Measurements from ENCODE around the gene SLC5A11. TPM values are rescaled to one million over a fixed set of nuclear protein-coding genes. Genes with fewer than 3 reads are reported as not detected.

SLC5A11 gene
- total RNA-seq, 1 donor from 2014 or later: 0.27 TPM

GRCh38 chr16:24906901-24907300 lies 61.1 kb downstream of the SLC5A11 start:
- TF ChIP-seq CTCF (IDR thresholded peaks at IDR 0.05): no peak
- no peak overlapping the region for H3K27ac ChIP-seq
- intact Hi-C loops (cut with DNase I): no loop called here
- ATAC-seq (no peak), DNase-seq (no peak)
- H3K4me3 ChIP-seq: no peak overlapping the region
- H3K27me3 ChIP-seq (ENCODE audit: low read depth): no peaks in the 10 kb centered on the region
- no peaks in the 10 kb centered on the region for H3K4me1 ChIP-seq
- H3K9me3 ChIP-seq: no peaks in the 10 kb centered on the region
- no peaks in the 10 kb centered on the region for H3K36me3 ChIP-seq

GRCh38 chr16:24908716-24909115 lies 63.0 kb downstream of the SLC5A11 start:
- H3K4me3 ChIP-seq: no peak overlapping the region
- ATAC-seq (no peak), DNase-seq (no peak)
- TF ChIP-seq CTCF (IDR thresholded peaks at IDR 0.05): no peak
- intact Hi-C loops (cut with DNase I): no loop called here
- no peaks in the 10 kb centered on the region for H3K36me3 ChIP-seq
- H3K27ac ChIP-seq: no peak overlapping the region
- no peaks in the 10 kb centered on the region for H3K27me3 ChIP-seq (ENCODE audit: low read depth)
- no peaks in the 10 kb centered on the region for H3K4me1 ChIP-seq
- H3K9me3 ChIP-seq: no peaks in the 10 kb centered on the region

GRCh38 chr16:24909856-24910255 lies 64.1 kb downstream of the SLC5A11 start:
- intact Hi-C loops (cut with DNase I): no loop called here
- Histone ChIP-seq H3K36me3 (no peaks in the 10 kb centered on the region), H3K27ac (no peak overlapping the region), H3K27me3 (ENCODE audit: low read depth) (no peaks in the 10 kb centered on the region), H3K4me1 (no peaks in the 10 kb centered on the region), H3K9me3 (no peaks in the 10 kb centered on the region), H3K4me3 (no peak overlapping the region)
- no peak for TF ChIP-seq CTCF (IDR thresholded peaks at IDR 0.05)
- DNase-seq (no peak), ATAC-seq (no peak)

GRCh38 chr16:24915019-24915418 lies 69.3 kb downstream of the SLC5A11 start:
- no peaks in the 10 kb centered on the region for H3K9me3 ChIP-seq
- H3K4me1 ChIP-seq: no peaks in the 10 kb centered on the region
- H3K27me3 ChIP-seq (ENCODE audit: low read depth): no peaks in the 10 kb centered on the region
- no peak overlapping the region for H3K4me3 ChIP-seq
- ATAC-seq: no peak
- no peak for TF ChIP-seq CTCF (IDR thresholded peaks at IDR 0.05)
- DNase-seq: no peak
- no peak overlapping the region for H3K27ac ChIP-seq
- intact Hi-C loops (cut with DNase I): no loop called here
- H3K36me3 ChIP-seq: peaks cover 29% of the 10 kb centered on the region

- no peaks in the 10 kb centered on the region for H3K4me1 ChIP-seq
- peaks cover 34% of the 10 kb centered on the region for H3K36me3 ChIP-seq
- no peak for TF ChIP-seq CTCF (IDR thresholded peaks at IDR 0.05)
- no peak for ATAC-seq
- H3K27ac ChIP-seq: no peak overlapping the region
- intact Hi-C loops (cut with DNase I): no loop called here
- no peaks in the 10 kb centered on the region for H3K27me3 ChIP-seq (ENCODE audit: low read depth)
- H3K9me3 ChIP-seq: no peaks in the 10 kb centered on the region
- no peak overlapping the region for H3K4me3 ChIP-seq
- no peak for DNase-seq
Observed at GRCh38 chr16:24915576-24915975, 69.8 kb downstream of the SLC5A11 start.

- Histone ChIP-seq H3K27ac (no peak overlapping the region), H3K36me3 (peaks cover 51% of the 10 kb centered on the region), H3K4me1 (no peaks in the 10 kb centered on the region), H3K27me3 (ENCODE audit: low read depth) (no peaks in the 10 kb centered on the region), H3K9me3 (no peaks in the 10 kb centered on the region), H3K4me3 (no peak overlapping the region)
- ATAC-seq: no peak
- TF ChIP-seq CTCF (IDR thresholded peaks at IDR 0.05): no peak
- intact Hi-C loops (cut with DNase I): no loop called here
- no peak for DNase-seq
Observed at GRCh38 chr16:24917236-24917635, 71.5 kb downstream of the SLC5A11 start.

All from lower lobe of right lung (tissue), 2 donors.